GM12872 (cell line): ENCODE data around the gene CFAP97D2.

ENCODE experiments used
- TF ChIP-seq, protein P1 (sequence below): IDR thresholded peaks from 3 replicates; pipeline ENCODE4 v1.5.1; 2011; ENCODE audit warnings: low read depth, mild to moderate bottlenecking, low read length, moderate library complexity; ENCODE audit not compliant: insufficient read depth

Gene CFAP97D2

DNA sequence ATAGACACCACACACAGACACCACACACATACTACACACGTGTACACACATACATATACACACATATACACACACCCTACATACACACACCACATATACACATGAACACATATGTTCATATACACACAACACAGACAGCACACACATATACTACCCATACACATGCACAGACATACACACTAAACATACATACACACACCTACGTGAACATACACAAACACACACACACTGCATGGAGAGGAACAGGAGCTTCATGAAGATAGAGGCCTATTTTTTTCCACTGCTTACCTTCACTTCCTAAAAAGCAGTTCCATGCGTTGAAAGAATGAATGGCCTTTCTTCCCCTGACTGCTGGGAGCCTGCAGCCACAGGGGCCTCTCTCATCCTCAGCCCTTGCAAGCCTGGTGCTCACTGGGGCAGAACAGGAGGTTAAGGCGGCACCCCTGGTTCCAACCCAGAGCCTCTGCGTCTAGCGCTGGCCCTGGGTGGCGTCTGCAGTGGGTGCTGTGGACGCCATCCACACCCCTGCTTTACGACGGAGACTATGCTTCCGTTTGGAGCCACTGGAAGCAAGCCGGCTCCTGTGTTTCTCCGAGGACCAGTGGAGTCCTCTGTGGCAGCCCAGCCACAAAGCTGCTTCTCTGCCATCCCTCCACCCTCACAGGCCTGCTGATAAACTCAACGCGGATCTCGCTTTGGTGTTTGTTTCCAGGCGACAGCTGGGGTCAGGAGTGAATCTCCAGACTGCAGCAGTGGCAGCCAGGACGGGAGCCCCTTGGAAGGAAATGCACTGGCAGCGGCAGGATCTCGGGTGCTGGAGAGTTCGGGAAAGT, 44.7 kb upstream of the CFAP97D2 start:
- TF ChIP-seq, protein P1, sequence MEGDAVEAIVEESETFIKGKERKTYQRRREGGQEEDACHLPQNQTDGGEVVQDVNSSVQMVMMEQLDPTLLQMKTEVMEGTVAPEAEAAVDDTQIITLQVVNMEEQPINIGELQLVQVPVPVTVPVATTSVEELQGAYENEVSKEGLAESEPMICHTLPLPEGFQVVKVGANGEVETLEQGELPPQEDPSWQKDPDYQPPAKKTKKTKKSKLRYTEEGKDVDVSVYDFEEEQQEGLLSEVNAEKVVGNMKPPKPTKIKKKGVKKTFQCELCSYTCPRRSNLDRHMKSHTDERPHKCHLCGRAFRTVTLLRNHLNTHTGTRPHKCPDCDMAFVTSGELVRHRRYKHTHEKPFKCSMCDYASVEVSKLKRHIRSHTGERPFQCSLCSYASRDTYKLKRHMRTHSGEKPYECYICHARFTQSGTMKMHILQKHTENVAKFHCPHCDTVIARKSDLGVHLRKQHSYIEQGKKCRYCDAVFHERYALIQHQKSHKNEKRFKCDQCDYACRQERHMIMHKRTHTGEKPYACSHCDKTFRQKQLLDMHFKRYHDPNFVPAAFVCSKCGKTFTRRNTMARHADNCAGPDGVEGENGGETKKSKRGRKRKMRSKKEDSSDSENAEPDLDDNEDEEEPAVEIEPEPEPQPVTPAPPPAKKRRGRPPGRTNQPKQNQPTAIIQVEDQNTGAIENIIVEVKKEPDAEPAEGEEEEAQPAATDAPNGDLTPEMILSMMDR = no peak

DNA sequence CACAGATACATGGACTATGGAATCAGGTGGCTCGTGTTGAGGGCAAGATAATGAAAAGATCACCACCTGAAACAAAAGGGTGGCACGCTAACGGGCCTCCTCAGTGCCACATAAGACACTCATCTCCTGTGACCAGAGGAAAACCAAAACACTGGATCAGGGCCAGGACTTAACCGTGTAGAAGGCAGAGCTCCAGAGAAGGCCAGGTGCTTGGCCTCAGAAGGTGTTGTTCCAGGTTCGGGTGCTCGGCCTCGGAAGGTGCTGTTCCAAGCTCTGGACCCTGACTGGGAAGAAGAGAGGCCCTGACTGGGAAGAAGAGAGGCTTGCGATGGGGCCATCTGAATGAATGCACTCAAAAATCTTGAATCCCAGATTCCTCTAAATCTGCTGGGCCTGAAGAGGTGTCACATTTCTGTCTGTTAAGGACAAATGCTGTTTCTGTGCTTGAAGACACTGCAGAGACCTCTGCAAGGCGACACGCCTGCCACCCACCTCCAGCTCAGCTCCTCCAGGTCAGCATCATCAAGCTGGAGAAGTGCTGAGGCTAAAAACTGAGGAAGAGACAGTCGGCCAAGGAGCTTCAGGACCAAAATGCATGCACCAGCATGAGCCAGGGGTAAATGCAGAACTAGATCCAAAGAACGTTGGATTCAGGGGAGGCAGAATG, 44.0 kb upstream of the CFAP97D2 start:
- TF ChIP-seq, protein P1 = no peak

DNA sequence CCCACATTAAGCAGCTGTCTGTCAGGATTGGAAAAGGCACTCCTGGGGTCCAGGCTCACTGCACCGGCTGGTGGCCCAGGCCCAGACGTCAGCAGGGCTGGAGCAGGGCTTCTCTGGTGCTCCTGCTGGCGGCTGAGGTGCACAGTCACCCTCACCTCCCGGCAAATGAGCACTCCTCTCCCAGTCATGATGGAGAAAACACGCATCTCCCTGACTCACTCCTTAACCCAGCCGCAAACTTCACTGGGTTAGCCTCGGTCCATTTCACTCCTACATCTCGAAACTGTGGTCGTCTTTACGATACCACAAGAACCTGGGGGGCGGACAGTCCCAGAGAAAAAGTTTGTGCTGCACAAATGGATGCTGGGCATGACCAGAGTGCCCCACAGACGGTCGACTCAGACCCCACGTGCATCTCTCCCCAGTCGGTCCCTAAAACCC, 43.3 kb upstream of the CFAP97D2 start:
- TF ChIP-seq, protein P1 = no peak

DNA sequence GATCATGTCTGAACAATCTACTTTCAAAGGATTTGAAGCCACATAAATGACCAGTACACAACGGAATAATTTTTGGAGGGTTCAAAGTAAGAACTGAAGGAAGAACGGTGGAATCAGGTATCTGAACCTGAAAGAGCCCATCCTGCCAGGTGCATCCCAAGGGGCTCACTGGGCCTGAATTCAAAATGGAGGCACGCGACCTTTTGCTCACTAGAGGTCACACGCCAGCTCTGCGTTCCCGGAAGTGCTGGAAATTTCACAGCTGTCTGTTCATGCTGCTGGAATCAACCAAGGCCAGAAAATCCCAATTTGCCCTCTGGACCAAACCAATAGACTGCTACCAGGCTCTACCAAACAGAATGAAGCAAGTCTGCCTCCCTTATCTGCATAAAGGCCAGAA, 42.5 kb upstream of the CFAP97D2 start:
- TF ChIP-seq, protein P1 = no peak

DNA sequence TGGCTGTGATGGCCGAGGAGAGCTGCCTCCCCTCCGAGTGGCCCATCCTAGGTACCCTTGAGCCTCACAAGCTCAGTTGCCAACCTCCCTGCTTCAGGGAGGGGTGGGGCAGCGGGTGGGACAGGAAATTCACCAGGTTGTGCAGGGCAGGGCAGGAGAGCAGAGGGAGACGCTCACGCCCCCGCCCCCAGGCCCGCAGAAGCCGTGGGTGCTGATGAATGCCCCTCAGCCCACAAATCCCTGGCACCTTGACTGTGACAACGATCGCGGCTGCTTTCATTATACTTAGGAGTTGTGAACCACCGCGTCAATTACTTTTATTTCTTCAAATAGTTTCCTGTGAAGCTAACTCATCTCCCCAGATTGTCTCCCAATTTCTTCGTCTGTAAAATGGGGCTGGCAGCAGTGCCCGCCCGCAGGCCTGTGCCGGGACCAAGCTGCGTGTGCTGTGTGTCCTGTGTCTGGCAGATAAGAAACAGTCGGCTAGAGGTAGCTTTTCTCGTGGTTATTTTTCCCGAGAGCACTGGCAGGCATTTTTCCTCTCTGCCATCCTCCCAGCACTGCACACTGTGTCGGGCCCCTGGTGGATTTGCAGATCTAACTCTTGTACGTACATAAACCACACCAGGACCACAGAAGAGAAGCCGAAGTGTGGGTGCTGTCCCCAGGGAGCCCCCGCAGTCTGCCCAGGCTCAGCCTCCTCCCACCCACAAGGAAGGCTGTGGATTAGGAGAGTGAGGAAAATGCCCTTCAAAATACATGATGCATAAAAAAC, 38.7 kb upstream of the CFAP97D2 start:
- TF ChIP-seq, protein P1 = no peak

DNA sequence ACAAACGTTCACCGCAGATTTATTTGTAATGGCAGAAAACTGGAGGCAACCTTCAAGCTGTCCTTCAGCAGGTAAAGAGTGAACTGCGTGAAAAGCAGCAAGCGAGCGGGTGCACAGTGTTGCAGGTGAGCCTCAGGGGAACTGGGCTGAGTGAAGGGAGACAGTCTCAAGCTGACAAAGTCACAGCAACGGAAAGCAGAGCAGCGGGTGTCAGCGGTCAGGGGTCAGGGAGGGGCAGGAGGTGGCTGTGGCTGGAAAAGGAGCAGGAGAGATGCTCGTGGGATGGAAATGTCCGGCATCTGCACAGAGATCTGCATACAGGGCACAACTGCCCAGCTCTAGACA, 38.2 kb upstream of the CFAP97D2 start:
- TF ChIP-seq, protein P1 = no peak
